ENCODE measurements around the gene SNX32. TPM values are rescaled to one million over a fixed set of nuclear protein-coding genes. Genes with fewer than 3 reads are reported as not detected.
A peak's percentile ranks its signal among the peaks of the same experiment; 100 is the strongest.

The SNX32 gene
- total and polyA plus RNA-seq, 9 of the 15 experiments (the other 6 are each of a cell fraction or from before 2014, with no cell fraction given): 0.03 TPM; not detected in 7

DNA sequence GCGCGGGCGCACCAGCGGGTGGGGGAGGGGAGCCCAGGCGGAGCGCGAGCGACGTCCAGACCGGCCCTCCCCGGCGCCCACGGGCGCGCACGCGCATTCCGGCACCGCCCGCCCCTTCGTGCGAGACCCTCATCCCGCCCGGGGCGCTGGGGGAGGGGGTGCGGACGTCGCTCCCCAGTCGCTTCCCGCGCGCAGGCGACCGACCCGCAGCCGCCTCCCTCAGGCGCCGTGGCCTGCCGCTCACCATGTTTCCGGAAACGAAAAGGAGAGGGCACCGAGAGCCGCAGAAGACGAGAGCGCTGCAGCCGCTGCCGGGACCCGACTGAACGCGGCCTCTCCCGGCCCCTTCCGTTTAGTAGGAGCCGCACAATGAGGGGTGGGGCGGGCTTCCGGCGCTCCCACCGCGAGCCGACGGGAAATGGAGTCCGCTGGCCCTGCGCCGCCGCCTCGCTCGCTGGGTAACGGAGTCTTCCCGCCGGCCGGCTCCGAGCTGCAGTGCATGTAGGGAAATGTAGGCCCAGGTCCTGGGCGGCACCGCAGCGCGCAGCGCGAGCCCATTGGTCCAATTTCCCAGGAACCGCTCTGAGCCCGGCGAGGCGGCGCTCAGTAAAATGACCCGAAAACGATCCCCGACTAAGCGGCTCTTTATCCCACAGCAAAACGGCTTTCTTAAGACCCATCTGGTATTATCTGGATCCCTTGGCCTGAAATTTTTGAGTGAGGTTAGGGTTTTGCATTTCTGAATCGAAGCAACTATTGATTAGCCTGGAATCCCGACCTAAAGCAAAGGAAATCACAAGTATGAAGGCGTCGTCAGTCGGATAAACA, 24.3 kb downstream of the SNX32 start, which contains the start of gene CFL1 (continued):
- TF ChIP-seq, protein P1, sequence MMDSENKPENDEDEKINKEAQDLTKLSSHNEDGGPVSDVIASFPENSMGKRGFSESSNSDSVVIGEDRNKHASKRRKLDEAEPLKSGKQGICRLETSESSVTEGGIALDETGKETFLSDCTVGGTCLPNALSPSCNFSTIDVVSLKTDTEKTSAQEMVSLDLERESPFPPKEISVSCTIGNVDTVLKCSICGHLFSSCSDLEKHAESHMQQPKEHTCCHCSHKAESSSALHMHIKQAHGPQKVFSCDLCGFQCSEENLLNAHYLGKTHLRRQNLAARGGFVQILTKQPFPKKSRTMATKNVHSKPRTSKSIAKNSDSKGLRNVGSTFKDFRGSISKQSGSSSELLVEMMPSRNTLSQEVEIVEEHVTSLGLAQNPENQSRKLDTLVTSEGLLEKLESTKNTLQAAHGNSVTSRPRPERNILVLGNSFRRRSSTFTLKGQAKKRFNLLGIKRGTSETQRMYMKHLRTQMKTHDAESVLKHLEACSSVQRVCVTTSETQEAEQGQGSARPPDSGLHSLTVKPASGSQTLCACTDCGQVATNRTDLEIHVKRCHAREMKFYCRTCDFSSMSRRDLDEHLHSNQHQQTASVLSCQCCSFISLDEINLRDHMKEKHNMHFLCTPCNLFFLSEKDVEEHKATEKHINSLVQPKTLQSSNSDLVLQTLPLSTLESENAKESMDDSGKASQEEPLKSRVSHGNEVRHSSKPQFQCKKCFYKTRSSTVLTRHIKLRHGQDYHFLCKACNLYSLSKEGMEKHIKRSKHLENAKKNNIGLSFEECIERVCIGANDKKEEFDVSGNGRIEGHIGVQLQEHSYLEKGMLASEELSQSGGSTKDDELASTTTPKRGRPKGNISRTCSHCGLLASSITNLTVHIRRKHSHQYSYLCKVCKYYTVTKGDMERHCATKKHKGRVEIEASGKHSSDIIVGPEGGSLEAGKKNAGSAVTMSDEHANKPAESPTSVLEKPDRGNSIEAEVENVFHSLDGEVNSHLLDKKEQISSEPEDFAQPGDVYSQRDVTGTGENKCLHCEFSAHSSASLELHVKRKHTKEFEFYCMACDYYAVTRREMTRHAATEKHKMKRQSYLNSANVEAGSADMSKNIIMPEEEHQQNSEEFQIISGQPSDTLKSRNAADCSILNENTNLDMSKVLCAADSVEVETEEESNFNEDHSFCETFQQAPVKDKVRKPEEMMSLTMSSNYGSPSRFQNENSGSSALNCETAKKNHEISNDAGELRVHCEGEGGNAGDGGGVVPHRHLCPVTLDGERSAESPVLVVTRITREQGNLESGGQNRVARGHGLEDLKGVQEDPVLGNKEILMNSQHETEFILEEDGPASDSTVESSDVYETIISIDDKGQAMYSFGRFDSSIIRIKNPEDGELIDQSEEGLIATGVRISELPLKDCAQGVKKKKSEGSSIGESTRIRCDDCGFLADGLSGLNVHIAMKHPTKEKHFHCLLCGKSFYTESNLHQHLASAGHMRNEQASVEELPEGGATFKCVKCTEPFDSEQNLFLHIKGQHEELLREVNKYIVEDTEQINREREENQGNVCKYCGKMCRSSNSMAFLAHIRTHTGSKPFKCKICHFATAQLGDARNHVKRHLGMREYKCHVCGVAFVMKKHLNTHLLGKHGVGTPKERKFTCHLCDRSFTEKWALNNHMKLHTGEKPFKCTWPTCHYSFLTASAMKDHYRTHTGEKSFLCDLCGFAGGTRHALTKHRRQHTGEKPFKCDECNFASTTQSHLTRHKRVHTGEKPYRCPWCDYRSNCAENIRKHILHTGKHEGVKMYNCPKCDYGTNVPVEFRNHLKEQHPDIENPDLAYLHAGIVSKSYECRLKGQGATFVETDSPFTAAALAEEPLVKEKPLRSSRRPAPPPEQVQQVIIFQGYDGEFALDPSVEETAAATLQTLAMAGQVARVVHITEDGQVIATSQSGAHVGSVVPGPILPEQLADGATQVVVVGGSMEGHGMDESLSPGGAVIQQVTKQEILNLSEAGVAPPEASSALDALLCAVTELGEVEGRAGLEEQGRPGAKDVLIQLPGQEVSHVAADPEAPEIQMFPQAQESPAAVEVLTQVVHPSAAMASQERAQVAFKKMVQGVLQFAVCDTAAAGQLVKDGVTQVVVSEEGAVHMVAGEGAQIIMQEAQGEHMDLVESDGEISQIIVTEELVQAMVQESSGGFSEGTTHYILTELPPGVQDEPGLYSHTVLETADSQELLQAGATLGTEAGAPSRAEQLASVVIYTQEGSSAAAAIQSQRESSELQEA (IDR thresholded peaks at IDR 0.05; ENCODE audit: low read depth): no peak
- no peak; the same call in 1 of the 2 replicates for TF ChIP-seq EP300 (IDR thresholded peaks at IDR 0.05; ENCODE audit: low read length)
- peak; percentile 94; the same call in 1 of the 2 replicates for TF ChIP-seq KLF1 (tag; IDR thresholded peaks at IDR 0.05)
- TF ChIP-seq ZNF57 (CRISPR knock-in tag; IDR thresholded peaks at IDR 0.05): 0 out of 2 replicates have a peak, but pooled peaks have one; percentile 36
- TF ChIP-seq GTF2A2 (tag; IDR thresholded peaks at IDR 0.05): no peak
- TF ChIP-seq POLR2B (IDR thresholded peaks at IDR 0.05; ENCODE audit: low read depth, partially characterized antibody): peak; percentile 96
- TF ChIP-seq, protein P2, sequence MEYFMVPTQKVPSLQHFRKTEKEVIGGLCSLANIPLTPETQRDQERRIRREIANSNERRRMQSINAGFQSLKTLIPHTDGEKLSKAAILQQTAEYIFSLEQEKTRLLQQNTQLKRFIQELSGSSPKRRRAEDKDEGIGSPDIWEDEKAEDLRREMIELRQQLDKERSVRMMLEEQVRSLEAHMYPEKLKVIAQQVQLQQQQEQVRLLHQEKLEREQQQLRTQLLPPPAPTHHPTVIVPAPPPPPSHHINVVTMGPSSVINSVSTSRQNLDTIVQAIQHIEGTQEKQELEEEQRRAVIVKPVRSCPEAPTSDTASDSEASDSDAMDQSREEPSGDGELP (CRISPR knock-in tag; IDR thresholded peaks at IDR 0.05; ENCODE audit: borderline replicate concordance): peak; percentile 81
- TF ChIP-seq, protein P3, sequence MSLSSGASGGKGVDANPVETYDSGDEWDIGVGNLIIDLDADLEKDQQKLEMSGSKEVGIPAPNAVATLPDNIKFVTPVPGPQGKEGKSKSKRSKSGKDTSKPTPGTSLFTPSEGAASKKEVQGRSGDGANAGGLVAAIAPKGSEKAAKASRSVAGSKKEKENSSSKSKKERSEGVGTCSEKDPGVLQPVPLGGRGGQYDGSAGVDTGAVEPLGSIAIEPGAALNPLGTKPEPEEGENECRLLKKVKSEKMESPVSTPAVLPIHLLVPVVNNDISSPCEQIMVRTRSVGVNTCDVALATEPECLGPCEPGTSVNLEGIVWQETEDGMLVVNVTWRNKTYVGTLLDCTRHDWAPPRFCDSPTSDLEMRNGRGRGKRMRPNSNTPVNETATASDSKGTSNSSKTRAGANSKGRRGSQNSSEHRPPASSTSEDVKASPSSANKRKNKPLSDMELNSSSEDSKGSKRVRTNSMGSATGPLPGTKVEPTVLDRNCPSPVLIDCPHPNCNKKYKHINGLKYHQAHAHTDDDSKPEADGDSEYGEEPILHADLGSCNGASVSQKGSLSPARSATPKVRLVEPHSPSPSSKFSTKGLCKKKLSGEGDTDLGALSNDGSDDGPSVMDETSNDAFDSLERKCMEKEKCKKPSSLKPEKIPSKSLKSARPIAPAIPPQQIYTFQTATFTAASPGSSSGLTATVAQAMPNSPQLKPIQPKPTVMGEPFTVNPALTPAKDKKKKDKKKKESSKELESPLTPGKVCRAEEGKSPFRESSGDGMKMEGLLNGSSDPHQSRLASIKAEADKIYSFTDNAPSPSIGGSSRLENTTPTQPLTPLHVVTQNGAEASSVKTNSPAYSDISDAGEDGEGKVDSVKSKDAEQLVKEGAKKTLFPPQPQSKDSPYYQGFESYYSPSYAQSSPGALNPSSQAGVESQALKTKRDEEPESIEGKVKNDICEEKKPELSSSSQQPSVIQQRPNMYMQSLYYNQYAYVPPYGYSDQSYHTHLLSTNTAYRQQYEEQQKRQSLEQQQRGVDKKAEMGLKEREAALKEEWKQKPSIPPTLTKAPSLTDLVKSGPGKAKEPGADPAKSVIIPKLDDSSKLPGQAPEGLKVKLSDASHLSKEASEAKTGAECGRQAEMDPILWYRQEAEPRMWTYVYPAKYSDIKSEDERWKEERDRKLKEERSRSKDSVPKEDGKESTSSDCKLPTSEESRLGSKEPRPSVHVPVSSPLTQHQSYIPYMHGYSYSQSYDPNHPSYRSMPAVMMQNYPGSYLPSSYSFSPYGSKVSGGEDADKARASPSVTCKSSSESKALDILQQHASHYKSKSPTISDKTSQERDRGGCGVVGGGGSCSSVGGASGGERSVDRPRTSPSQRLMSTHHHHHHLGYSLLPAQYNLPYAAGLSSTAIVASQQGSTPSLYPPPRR (CRISPR knock-in tag; IDR thresholded peaks at IDR 0.05; ENCODE audit: borderline replicate concordance): 0 out of 2 replicates have a peak, but pooled peaks have one; percentile 54
- TF ChIP-seq MTA3 (IDR thresholded peaks at IDR 0.05; ENCODE audit: borderline replicate concordance): peak; percentile 43; the same call in 1 of the 2 replicates
- TF ChIP-seq ZNF77 (CRISPR knock-in tag; IDR thresholded peaks at IDR 0.05): no peak
- TF ChIP-seq NR2C2 (CRISPR knock-in tag; IDR thresholded peaks at IDR 0.05): no peak
- TF ChIP-seq NR2C2 (tag; IDR thresholded peaks at IDR 0.05): peak; percentile 78
- TF ChIP-seq U2AF2 (optimal IDR thresholded peaks at IDR 0.05; ENCODE audit: low read depth, low read length): no peak
